Measurements from ENCODE around the gene KCNMA1. TPM values are rescaled to one million over a fixed set of nuclear protein-coding genes. Genes with fewer than 3 reads are reported as not detected.

Gene KCNMA1
- total and polyA plus RNA-seq, 8 donors = 0.92 to 155 (median 54.3) TPM

DNA sequence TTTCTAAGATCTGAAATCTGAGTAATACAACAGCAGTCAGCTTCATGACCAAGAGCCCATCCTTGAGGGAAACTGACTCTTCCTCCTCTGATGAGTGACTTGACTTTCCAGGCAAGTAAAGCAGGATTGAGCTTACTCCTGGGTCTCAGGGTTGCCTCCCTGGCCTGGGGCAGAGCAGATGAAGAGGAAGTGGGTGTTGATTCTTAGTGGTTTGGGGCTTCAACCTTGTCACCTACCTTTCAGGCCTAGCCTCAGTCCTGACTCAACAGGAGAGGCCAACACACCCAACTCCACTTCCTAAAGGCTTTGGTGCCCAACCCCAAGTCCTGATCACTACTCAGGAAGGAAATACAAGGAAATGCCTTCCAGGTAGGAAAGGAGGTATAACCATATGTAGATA lies 54.1 kb downstream of the KCNMA1 start:
- Histone ChIP-seq H3K4me3 (no peak overlapping the region), H3K4me1 (peaks cover 11 to 63% (median 24%) of the 10 kb centered on the region in 4 donors), H3K27me3 (no peaks in the 10 kb centered on the region), H3K36me3 (no peaks in the 10 kb centered on the region), H3K9me3 (no peaks in the 10 kb centered on the region), H3K27ac (peak overlapping the region in 1 of 5 donors; percentile 26)
- TF ChIP-seq POLR2A (IDR thresholded peaks at IDR 0.05) = no peak
- no peak for TF ChIP-seq POLR2AphosphoS5 (IDR thresholded peaks at IDR 0.05)
- TF ChIP-seq EP300 (IDR thresholded peaks at IDR 0.05) = no peak
- TF ChIP-seq, protein P1, sequence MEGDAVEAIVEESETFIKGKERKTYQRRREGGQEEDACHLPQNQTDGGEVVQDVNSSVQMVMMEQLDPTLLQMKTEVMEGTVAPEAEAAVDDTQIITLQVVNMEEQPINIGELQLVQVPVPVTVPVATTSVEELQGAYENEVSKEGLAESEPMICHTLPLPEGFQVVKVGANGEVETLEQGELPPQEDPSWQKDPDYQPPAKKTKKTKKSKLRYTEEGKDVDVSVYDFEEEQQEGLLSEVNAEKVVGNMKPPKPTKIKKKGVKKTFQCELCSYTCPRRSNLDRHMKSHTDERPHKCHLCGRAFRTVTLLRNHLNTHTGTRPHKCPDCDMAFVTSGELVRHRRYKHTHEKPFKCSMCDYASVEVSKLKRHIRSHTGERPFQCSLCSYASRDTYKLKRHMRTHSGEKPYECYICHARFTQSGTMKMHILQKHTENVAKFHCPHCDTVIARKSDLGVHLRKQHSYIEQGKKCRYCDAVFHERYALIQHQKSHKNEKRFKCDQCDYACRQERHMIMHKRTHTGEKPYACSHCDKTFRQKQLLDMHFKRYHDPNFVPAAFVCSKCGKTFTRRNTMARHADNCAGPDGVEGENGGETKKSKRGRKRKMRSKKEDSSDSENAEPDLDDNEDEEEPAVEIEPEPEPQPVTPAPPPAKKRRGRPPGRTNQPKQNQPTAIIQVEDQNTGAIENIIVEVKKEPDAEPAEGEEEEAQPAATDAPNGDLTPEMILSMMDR (IDR thresholded peaks at IDR 0.05) = no peak
- no peak for DNase-seq
- intact Hi-C loops (cut with DNase I; ENCODE audit: low total_unique reads) = no loop called here

GRCh38 chr10:77582710-77583115 lies 54.9 kb downstream of the KCNMA1 start:
- H3K27ac ChIP-seq = no peak overlapping the region
- H3K27me3 ChIP-seq = no peaks in the 10 kb centered on the region
- 42 to 66% (median 56%) methylated on average over 4 of the region's 4 CpGs for WGBS, 5 donors
- no peaks in the 10 kb centered on the region for H3K9me3 ChIP-seq
- no peak overlapping the region for H3K4me3 ChIP-seq
- DNase-seq = peak; percentile 35 to 64
- TF ChIP-seq POLR2AphosphoS5 (IDR thresholded peaks at IDR 0.05) (peak in 1 of 3 donors; percentile 35), POLR2A (IDR thresholded peaks at IDR 0.05) (no peak)
- TF ChIP-seq, protein P1 (IDR thresholded peaks at IDR 0.05) = no peak
- peaks cover 10 to 58% (median 20%) of the 10 kb centered on the region in 4 donors for H3K4me1 ChIP-seq
- intact Hi-C loops (cut with DNase I; ENCODE audit: low total_unique reads) = no loop called here
- no peaks in the 10 kb centered on the region for H3K36me3 ChIP-seq

- WGBS, 5 donors = 88 to 92% (median 89%) methylated on average over 4 of the region's 4 CpGs
- Histone ChIP-seq H3K27me3 (no peaks in the 10 kb centered on the region), H3K36me3 (no peaks in the 10 kb centered on the region), H3K27ac (no peak overlapping the region), H3K4me1 (peaks cover 4 to 52% (median 14%) of the 10 kb centered on the region in 4 donors), H3K9me3 (no peaks in the 10 kb centered on the region), H3K4me3 (no peak overlapping the region)
- TF ChIP-seq POLR2AphosphoS5 (IDR thresholded peaks at IDR 0.05) (no peak), POLR2A (IDR thresholded peaks at IDR 0.05) (no peak), EP300 (IDR thresholded peaks at IDR 0.05) (no peak)
- TF ChIP-seq, protein P1 (IDR thresholded peaks at IDR 0.05) = no peak
- intact Hi-C loops (cut with DNase I; ENCODE audit: low total_unique reads) = no loop called here
- no peak for DNase-seq
Observed at GRCh38 chr10:77581738-77582137, 55.9 kb downstream of the KCNMA1 start.

DNA sequence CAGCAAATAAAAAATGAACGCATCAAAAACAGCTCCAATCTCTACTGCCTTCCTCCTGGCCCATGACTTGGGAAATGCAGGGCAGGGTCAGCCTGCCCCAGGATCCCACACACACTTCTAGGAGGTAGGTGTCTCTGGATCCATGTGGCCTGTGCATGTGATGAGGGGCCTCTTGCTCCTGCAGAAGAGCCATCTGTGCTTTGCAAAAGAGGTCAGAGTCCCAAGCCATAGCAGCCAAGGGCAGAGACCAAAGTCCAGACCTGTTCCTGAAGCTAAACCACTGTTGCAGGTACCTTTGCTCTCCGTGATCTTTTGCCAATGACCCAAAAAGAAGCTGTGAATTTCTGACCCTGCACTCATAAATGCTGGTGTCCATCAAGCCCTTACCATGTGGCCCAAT lies 57.1 kb downstream of the KCNMA1 start:
- intact Hi-C loops (cut with DNase I; ENCODE audit: low total_unique reads) = no loop called here

More for the DNA sequence above, 57.1 kb downstream of the KCNMA1 start:
- H3K4me3 ChIP-seq = no peak overlapping the region
- no peaks in the 10 kb centered on the region for H3K36me3 ChIP-seq
- TF ChIP-seq EP300 (IDR thresholded peaks at IDR 0.05) (no peak), POLR2A (IDR thresholded peaks at IDR 0.05) (no peak), POLR2AphosphoS5 (IDR thresholded peaks at IDR 0.05) (no peak)
- TF ChIP-seq, protein P1 (IDR thresholded peaks at IDR 0.05) = no peak
- no peak overlapping the region for H3K27ac ChIP-seq
- peaks cover 4 to 50% (median 15%) of the 10 kb centered on the region in 4 donors for H3K4me1 ChIP-seq
- no peaks in the 10 kb centered on the region for H3K9me3 ChIP-seq
- 62 to 86% (median 78%) methylated on average over 2 of the region's 2 CpGs for WGBS, 5 donors
- no peak for DNase-seq
- no peaks in the 10 kb centered on the region for H3K27me3 ChIP-seq
